OCI-LY3 (cell line): ENCODE data around the gene EDAR.

Experiments
- CTCF ChIP-seq: fragments of 200-600, 300-600 bp; sonication (generic); IDR thresholded peaks from 2 replicates; pipeline ENCODE4 v1.5.1; 2014; ENCODE audit warnings: antibody characterized with exemption, low read length, low read depth
- EZH2phosphoT487 ChIP-seq: fragments of 200-600 bp; shearing (Covaris generic); IDR thresholded peaks from 2 replicates; pipeline ENCODE4 v1.6.1; 2018; ENCODE audit warnings: antibody characterized with exemption, mixed run types, low read depth

DNA sequence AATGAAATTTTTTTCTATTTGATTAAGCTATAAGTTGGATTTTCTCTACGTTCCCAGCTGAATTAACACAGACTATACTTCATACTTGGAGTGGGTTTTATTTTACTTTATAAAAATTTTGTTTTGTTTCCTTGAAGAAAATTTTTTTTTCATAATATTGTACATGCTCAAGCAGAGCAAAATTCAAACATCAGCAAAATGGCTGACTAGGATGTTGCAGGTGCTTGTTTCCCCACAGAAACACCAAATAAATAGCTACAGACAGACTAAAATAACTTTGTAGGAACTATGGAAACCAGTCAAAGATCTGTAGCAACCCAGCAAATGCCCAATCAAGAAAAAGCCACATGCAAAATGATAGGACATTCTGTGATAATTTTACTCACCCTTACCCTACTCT lies 120.1 kb downstream of the EDAR start:
- no peak for TF ChIP-seq CTCF
- no peak for TF ChIP-seq EZH2phosphoT487
